GM18526 (cell line): ENCODE data around the gene MICAL3.

Source experiments
- POLR2A ChIP-seq: IDR thresholded peaks from 3 replicates; pipeline ENCODE4 v1.6.1; 2011; ENCODE audit not compliant: insufficient read length; ENCODE audit errors: extremely low read depth

The MICAL3 gene

DNA sequence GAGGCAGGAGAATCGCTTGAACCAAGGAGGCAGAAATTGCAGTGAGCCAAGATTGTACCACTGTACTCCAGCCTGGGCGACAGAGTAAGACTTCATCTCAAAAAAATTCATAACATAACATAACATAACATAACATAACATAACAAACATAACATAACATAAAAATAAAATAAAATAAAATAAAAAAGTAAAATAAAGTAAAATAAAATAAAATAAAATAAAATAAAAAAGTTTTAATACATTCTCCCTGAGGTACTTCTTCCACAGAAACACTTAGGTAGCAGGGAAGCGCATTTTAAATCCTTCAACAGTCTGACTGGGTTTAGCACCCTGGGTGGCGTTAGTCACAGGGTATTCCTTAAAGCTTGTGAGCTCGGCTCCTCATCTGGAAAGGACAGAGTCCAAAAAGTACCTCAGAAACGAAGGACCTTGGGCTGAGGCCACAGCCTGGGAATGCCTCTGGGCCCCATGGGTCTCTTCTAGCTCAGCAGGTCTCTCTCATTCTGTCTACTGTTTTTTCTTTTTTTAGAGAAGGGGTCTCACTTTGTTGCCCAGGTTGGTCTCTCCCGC is 41.7 kb downstream of the MICAL3 start:
- no peak for TF ChIP-seq POLR2A

DNA sequence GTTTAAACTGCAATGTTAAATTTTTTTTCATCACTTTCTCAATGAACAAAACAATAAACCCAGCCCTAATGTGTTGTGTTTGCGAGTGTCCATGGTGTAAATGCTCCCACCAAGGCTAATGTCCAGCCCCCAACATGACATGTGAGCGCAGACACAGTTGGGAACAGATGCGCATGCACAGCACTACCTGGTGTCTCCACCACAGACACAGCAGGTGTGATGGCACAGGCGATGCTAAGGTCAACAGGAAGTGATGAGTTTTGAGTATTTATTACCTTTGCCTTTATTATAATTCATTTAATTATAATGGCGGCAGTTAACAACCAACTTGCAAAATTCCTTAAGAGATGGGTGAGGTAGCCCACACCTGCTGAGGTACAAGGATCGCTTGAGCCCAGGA is 42.9 kb downstream of the MICAL3 start:
- TF ChIP-seq POLR2A = no peak

DNA sequence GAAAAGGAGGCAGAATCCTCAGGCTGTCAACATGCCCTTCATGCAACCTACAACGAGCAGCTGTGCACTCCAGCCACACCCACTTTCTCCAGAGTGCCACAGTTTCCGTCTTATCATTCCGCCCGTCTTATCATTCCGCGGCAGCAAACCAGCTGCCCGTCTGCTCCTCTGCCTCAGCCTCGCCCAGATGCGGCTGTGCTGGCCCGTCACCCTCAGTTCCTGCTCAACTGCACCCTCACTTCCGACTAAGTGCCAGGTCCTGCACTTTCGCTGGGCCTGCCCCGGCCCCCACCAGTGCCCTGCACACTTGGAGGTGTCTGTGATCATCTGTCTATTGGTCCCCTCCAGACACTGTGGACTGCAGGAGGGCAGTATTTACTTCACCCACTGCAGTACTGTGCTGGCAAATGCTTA is 43.7 kb downstream of the MICAL3 start:
- TF ChIP-seq POLR2A = no peak

GRCh38 chr22:17980015-17980590 is 44.3 kb downstream of the MICAL3 start:
- TF ChIP-seq POLR2A = no peak

GRCh38 chr22:17978027-17978426 is 46.3 kb downstream of the MICAL3 start:
- no peak for TF ChIP-seq POLR2A

DNA sequence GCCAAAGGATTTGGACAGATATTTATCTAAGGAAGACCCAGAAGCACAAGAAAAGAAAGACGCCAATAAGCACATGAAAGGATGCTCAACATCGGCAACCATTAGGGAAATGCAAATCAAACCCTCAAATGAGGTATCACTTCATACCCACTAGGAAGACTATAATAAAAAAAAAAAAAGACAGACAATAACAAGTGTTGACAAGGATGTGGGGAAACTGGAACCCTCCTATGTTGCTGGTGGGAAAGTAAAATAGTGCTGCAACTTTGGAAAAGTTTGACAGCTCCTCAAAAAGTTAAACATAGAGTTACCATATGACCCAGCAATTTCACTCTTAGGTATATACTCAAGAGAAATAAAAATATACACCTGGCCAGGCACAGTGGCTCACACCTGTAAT is 47.0 kb downstream of the MICAL3 start:
- TF ChIP-seq POLR2A = no peak

- TF ChIP-seq POLR2A = no peak
Measured at GRCh38 chr22:17976121-17976520, 48.2 kb downstream of the MICAL3 start.

DNA sequence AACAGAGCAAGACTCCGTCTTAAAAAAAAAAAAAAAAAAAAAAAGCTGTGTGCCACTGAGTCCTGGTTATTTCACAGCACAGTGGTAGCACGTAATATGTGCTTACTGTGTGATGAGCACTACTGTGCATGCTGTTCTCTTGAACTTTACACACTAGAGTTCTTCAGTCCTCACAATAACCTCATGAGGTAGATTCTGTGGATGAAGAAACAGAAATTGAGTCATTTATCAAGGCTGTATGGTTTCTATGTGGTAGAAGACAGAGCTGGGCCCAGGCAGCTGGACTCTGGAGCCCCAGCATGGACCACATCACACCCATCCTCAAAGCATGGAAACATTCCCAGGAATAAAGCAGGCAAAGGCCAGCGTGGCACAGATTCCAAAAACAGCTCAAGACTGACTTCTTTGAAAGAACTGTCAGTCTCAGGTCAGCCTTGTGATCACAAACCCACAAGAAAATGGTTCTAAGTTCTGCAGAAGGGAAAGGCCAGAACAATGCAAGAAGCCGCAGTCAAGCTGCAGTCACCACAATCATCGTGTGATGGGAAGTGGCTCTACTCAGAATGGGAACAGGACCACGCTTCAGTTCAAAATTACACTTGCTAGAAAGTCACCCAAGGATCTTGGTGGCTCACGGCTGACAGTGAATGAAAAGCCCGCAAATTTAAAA is 49.5 kb downstream of the MICAL3 start:
- no peak for TF ChIP-seq POLR2A

DNA sequence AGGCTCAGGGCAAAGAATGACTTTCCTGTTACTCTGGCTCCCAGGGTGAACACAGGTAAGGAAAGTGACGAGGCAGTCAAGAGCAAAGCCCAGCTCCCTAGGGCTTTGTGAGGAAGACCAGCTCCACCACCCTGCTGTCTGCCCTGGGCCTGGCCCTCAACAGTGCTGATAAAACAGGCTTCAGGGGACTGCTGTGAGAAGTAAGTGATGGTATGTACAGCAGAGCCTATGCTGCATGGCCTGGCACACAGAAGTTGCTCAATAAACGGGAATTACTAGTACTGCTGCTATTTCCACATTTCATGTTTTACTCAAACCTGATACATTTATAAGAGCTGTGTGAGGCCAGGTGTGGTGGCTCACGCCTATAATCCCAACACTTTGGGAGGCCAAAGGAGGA is 50.3 kb downstream of the MICAL3 start:
- no peak for TF ChIP-seq POLR2A

DNA sequence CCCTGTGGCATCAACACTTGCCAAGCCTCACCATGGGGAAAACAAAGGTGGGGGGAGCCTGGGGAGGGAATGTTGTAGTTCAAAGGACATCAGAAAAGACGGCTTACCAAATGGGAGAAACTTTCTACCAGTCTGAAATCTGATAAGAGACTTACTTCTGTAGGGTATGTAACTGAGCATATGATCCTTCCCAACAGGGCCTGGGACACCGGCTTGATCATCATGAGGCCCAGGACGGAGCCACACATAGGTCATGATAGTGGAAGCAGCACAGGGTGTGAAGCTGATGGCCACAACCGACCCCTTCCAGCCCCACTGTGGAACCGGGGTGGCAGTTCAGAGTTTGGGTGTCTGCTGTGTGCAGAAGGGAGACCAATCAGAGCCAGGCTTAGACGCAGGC is 51.1 kb downstream of the MICAL3 start:
- TF ChIP-seq POLR2A = no peak

- no peak for TF ChIP-seq POLR2A
Measured at GRCh38 chr22:17972385-17973191, 51.8 kb downstream of the MICAL3 start.

- no peak for TF ChIP-seq POLR2A
Measured at GRCh38 chr22:17971711-17972110, 52.6 kb downstream of the MICAL3 start.

- no peak for TF ChIP-seq POLR2A
Measured at GRCh38 chr22:17970201-17970708, 54.1 kb downstream of the MICAL3 start.

GRCh38 chr22:17969701-17970113 is 54.7 kb downstream of the MICAL3 start:
- no peak for TF ChIP-seq POLR2A

- no peak for TF ChIP-seq POLR2A
Measured at GRCh38 chr22:17968126-17968525, 56.2 kb downstream of the MICAL3 start.

DNA sequence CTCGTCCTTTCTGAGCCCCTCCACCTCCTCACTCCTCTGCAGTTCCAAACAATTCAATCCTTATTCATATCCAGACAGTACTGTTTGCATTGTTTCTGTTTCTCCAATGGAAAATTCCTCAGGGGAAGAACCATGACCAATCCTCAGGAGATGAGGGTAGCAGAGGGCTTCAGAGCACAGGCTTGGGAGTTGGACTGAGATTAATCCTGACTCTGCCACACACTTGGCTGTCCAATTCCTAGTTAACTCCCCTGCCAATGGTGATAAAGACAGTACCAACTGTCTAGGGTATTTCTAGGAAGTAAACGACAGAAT is 58.0 kb downstream of the MICAL3 start:
- no peak for TF ChIP-seq POLR2A

- no peak for TF ChIP-seq POLR2A
Measured at GRCh38 chr22:17965538-17966402, 58.6 kb downstream of the MICAL3 start.
